Measurements from ENCODE around the gene MID1IP1. TPM values are rescaled to one million over a fixed set of nuclear protein-coding genes. Genes with fewer than 3 reads are reported as not detected.
A peak's percentile ranks its signal among the peaks of the same experiment; 100 is the strongest.

MID1IP1 gene
- total and polyA plus RNA-seq, 10 of the 15 experiments (the other 5 are each of a cell fraction or from before 2014, with no cell fraction given) = 0.21 to 62.2 (median 14.6) TPM

DNA sequence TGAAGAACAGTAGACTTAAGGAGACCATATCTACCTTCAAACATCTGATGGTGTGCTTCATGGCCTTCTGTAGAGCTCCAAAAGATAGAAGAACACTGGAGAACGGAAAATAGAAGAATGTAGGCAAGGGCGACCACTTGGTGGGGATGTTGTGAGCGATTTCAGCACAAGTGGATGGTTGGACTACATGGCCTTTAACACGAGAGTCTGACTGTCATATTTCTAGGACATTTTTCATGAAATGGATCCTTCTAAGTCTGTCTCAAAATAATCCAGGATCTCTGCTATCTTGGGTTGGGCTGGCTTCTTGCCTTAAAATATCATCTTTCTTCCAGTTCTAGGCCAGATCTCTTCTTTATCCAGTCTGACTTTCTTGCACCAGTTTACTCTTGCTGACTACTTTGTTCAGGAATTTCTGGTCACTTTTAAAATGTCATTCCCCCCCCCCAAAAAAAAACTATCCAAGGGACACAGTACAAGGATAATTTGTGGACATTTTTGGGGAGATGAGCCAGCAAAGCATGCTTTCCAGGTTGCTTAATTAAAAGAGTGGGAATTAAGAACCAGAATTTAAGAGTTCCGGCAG is 1.2 kb upstream of the MID1IP1 start:
- H3K9me3 ChIP-seq (replicated peaks; ENCODE audit: control insufficient read depth, insufficient read depth, low read length) = no peaks in the 10 kb centered on the region; the same call in 2 of the 3 replicates
- no TSS peak for BruUV-seq (replicated peaks)
- no peak for ATAC-seq
- H3K36me3 ChIP-seq (ENCODE audit: control insufficient read depth in 2 of 2, insufficient read depth in 2 of 2, low read length in 1 of 2) = no peaks in the 10 kb centered on the region
- H3K4me2 ChIP-seq (ENCODE audit: control insufficient read depth, insufficient read depth) = no peak overlapping the region
- H3K27ac ChIP-seq (ENCODE audit: control insufficient read depth, insufficient read depth) = no peak overlapping the region
- 57% methylated on average over 5 of the region's 5 CpGs for WGBS (ENCODE audit: insufficient coverage, insufficient replicate concordance, low lambda C conversion rate, missing lambda C conversion rate)
- H4K20me1 ChIP-seq (ENCODE audit: control insufficient read depth, insufficient read depth) = no peaks in the 10 kb centered on the region
- peak; percentile 57 for FAIRE-seq
- H3K27me3 ChIP-seq (replicated peaks in 1 of 2; ENCODE audit: control insufficient read depth in 2 of 2, insufficient read depth in 2 of 2, low read length in 1 of 2) = no peaks in the 10 kb centered on the region
- CTCF ChIA-PET = interaction anchor here (0.6 to 2.6 kb wide), 5 partner anchors 20 to 397 kb away, joined by 3 to 10 read pairs (median 3); no protein-coding TSS in a partner anchor
- POLR2A ChIA-PET = interaction anchor here (2.2 kb wide), 1 partner anchor 81 kb away, joined by 11 read pairs; no protein-coding TSS in a partner anchor
- no peak for DNase-seq (ENCODE audit: low read depth, low spot score)
- H3K4me1 ChIP-seq (ENCODE audit: control insufficient read depth, insufficient read depth, low read length) = no peaks in the 10 kb centered on the region
- SMC1A ChIA-PET (ENCODE audit: uncharacterized antibody, unreplicated experiment) = interaction anchor here (1.3 to 2.0 kb wide), 4 partner anchors 120 to 334 kb away, joined by 3 to 8 read pairs (median 4); no protein-coding TSS in a partner anchor
- peaks cover 36% of the 10 kb centered on the region for H3K79me2 ChIP-seq (ENCODE audit: control insufficient read depth, insufficient read depth, low read length)
- no peak overlapping the region for H2AFZ ChIP-seq (ENCODE audit: control insufficient read depth, low read depth, low read length)
- no peak overlapping the region for H3K4me3 ChIP-seq
- RAD21 ChIA-PET (ENCODE audit: unreplicated experiment) = interaction anchor here (0.9 to 1.4 kb wide), 3 partner anchors 10 to 187 kb away, joined by 3 to 5 read pairs (median 5); no protein-coding TSS in a partner anchor
- H3K9ac ChIP-seq (ENCODE audit: control insufficient read depth, insufficient read depth, low read length) = no peak overlapping the region
- in situ Hi-C loops (cut with MboI) = loop anchor here (10.0 kb wide), 1 partner anchor 175 kb away; no protein-coding TSS in a partner anchor
- intact Hi-C loops (cut with micrococcal nuclease; ENCODE audit: unreplicated experiment) = loop anchor here (2.0 to 10.0 kb wide), 2 partner anchors 185 to 355 kb away; no protein-coding TSS in a partner anchor
- TF ChIP-seq KDM1A (IDR thresholded peaks at IDR 0.05; ENCODE audit: borderline replicate concordance) = no peak
- TF ChIP-seq MXI1 (IDR thresholded peaks at IDR 0.05; ENCODE audit: low read depth, low read length) = no peak
- TF ChIP-seq RFX5 (IDR thresholded peaks at IDR 0.05; ENCODE audit: low read depth, low read length) = no peak
- peak in 1 of 3 experiments; percentile 29; a peak in 3 of 6 replicates for TF ChIP-seq CTCF (IDR thresholded peaks at IDR 0.05 in 2 of 3, conservative IDR thresholded peaks at IDR 0.05 in 1 of 3; ENCODE audit: control insufficient read depth in 2 of 3, extremely low read depth in 1 of 3, insufficient read depth in 1 of 3, low read depth in 3 of 3, low read length in 3 of 3)
- no peak for TF ChIP-seq HDAC2 (IDR thresholded peaks at IDR 0.05)
- no peak for TF ChIP-seq MEF2A (IDR thresholded peaks at IDR 0.05; ENCODE audit: insufficient read depth, low read depth, low read length)
- no peak for TF ChIP-seq HDGF (IDR thresholded peaks at IDR 0.05)
- TF ChIP-seq DPF2 (IDR thresholded peaks at IDR 0.05) = no peak
- no peak for TF ChIP-seq NFIC (IDR thresholded peaks at IDR 0.05; ENCODE audit: low read depth, low read length)
- no peak for TF ChIP-seq NRF1 (conservative IDR thresholded peaks at IDR 0.05; ENCODE audit: low read depth, low read length)
- TF ChIP-seq NR2C1 (IDR thresholded peaks at IDR 0.05) = no peak
- no peak for TF ChIP-seq FOXM1 (IDR thresholded peaks at IDR 0.05; ENCODE audit: low read depth, low read length)
- TF ChIP-seq ATF3 (IDR thresholded peaks at IDR 0.05; ENCODE audit: borderline replicate concordance, extremely low read depth, low read depth, low read length) = no peak
- no peak for TF ChIP-seq E2F4 (IDR thresholded peaks at IDR 0.05; ENCODE audit: low read depth, low read length)
- no peak for TF ChIP-seq SREBF1 (IDR thresholded peaks at IDR 0.05; ENCODE audit: low read length)
- TF ChIP-seq HDAC6 (IDR thresholded peaks at IDR 0.05; ENCODE audit: unreplicated experiment) = no peak
- no peak for TF ChIP-seq CHD1 (IDR thresholded peaks at IDR 0.05; ENCODE audit: low read depth, low read length)
- TF ChIP-seq BCLAF1 (IDR thresholded peaks at IDR 0.05) = no peak
